Measurements from ENCODE around the gene EIF2S2.

DNA sequence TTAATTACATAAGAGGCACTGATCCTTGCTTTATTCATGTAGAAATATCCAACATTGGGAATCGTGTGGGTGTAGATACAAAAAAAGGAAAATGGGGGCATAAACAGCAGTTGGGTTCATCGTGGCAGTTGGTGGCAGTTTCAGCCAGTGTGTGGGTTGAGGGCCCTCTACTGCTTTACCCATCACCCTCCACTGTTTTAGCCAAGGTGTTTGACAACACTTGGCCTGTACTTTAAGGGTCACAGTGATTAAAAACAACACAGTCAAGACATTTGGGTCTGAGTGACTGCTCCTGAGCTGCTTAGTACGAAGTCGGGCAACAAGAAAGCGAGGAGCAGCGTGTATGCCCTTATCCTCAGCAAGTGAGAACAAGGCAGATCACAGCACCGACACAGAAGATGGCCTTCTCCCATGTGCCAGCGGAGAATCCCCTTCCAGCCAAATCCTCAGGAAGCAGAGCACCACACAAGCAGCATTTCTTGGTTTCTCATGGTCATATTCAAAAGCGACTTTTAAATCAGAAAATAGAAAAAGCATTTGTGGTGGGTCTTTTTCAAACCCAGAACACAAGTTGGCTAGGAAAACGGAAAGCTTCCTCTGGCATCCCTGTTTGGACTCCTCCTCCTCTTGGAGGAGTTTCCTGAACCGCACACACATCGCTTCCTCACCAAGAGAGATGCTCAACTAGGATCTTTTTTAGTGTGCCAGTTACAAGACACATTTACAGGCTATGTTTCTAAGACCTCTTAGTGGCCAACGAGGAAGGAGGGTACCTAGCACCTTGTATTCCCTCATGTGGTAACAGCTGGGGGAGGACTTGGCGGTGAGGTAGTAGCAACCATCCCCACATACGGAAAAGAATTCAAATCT, 23.5 kb downstream of the EIF2S2 start:
- TF ChIP-seq, protein P1, sequence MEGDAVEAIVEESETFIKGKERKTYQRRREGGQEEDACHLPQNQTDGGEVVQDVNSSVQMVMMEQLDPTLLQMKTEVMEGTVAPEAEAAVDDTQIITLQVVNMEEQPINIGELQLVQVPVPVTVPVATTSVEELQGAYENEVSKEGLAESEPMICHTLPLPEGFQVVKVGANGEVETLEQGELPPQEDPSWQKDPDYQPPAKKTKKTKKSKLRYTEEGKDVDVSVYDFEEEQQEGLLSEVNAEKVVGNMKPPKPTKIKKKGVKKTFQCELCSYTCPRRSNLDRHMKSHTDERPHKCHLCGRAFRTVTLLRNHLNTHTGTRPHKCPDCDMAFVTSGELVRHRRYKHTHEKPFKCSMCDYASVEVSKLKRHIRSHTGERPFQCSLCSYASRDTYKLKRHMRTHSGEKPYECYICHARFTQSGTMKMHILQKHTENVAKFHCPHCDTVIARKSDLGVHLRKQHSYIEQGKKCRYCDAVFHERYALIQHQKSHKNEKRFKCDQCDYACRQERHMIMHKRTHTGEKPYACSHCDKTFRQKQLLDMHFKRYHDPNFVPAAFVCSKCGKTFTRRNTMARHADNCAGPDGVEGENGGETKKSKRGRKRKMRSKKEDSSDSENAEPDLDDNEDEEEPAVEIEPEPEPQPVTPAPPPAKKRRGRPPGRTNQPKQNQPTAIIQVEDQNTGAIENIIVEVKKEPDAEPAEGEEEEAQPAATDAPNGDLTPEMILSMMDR (IDR thresholded peaks at IDR 0.05) = no peak
- TF ChIP-seq POLR2A (IDR thresholded peaks at IDR 0.05) = no peak

All from body of pancreas (tissue), 4 donors.